Esophagus squamous epithelium (tissue), 4 donors: ENCODE results near the gene MAT1A.

Source experiments
- CTCF ChIP-seq, 6 experiments: fragments of 450-650 bp in 4 of 6; fragments of 200-600 bp in 2 of 6; sonication (generic) in 2 of 6; IDR thresholded peaks; one replicate each; pipeline ENCODE4 v1.5.1; 2016 to 2019; ENCODE audit warnings: antibody characterized with exemption in 6 of 6, mild to moderate bottlenecking in 4 of 6, moderate library complexity in 4 of 6
- POLR2A ChIP-seq, 4 donors: fragments of 450-650 bp; IDR thresholded peaks; one replicate each; pipeline ENCODE4 v1.6.1; 2017; ENCODE audit warnings: antibody characterized with exemption in 4 of 4, mild to moderate bottlenecking in 4 of 4, moderate library complexity in 3 of 4

- TF ChIP-seq CTCF (IDR thresholded peaks at IDR 0.05) (no peak), POLR2A (IDR thresholded peaks at IDR 0.05) (no peak)
These were observed 25.9 kb upstream of the MAT1A start for GRCh38 chr10:80315391-80315790.
